K562 (cell line): ENCODE data around the gene ZNF2.

Experiments used
- AFF4 ChIP-seq: sonication (generic); formaldehyde crosslinking; IDR thresholded peaks from 2 replicates; pipeline ENCODE4 v1.8.0; 2023; ENCODE audit warnings: mild to moderate bottlenecking, missing genetic modification reagents
- CBX5 ChIP-seq: IDR thresholded peaks from 2 replicates; pipeline ENCODE4 v1.6.1; 2014; ENCODE audit warnings: low read depth, borderline replicate concordance
- EZH2 ChIP-seq: IDR thresholded peaks from 2 replicates; pipeline ENCODE4 v1.6.1; 2012; ENCODE audit warnings: low read depth, mild to moderate bottlenecking, inconsistent platforms, low read length, borderline replicate concordance
- JUND ChIP-seq, 2 experiments: IDR thresholded peaks; 2 replicates in 1 of 2; 3 replicates in 1 of 2; pipeline ENCODE4 v1.6.1; 2011; ENCODE audit warnings: borderline replicate concordance in 2 of 2, low read depth in 2 of 2, low read length in 2 of 2, improper control_type of control experiment in 1 of 2, missing biosample characterization in 1 of 2, missing genetic modification characterization in 1 of 2, missing genetic modification reagents in 1 of 2
- NFE2L1 ChIP-seq: fragments of 450-650 bp; IDR thresholded peaks from 2 replicates; pipeline ENCODE4 v1.6.1; 2016; ENCODE audit warnings: missing genetic modification characterization, low read depth, mild to moderate bottlenecking, missing compliant biosample characterization, moderate library complexity, borderline replicate concordance
- PHTF2 ChIP-seq: fragments of 250-450 bp; sonication (Bioruptor Pico); IDR thresholded peaks from 2 replicates; pipeline ENCODE4 v1.5.0; 2021; ENCODE audit warnings: mild to moderate bottlenecking
- POLR2A ChIP-seq: fragments of 450-650 bp; conservative IDR thresholded peaks from 2 replicates; pipeline ENCODE4 v1.6.1; 2016
- POLR2AphosphoS5 ChIP-seq: IDR thresholded peaks from 2 replicates; pipeline ENCODE4 v1.6.1; 2011; ENCODE audit warnings: mild to moderate bottlenecking, low read depth, low read length, moderate library complexity; ENCODE audit not compliant: control insufficient read depth, insufficient read depth
- TAF1 ChIP-seq: IDR thresholded peaks from 2 replicates; pipeline ENCODE4 v1.6.1; 2011; ENCODE audit warnings: mild to moderate bottlenecking, low read length, moderate library complexity; ENCODE audit not compliant: insufficient read depth, control insufficient read depth, severe bottlenecking; ENCODE audit errors: extremely low read depth
- ZNF584 ChIP-seq: fragments of 200-800 bp; sonication (Bioruptor generic); IDR thresholded peaks from 2 replicates; pipeline ENCODE4 v1.6.1; 2016; ENCODE audit warnings: low read depth, mild to moderate bottlenecking, missing genetic modification characterization, missing compliant biosample characterization
- ZNF644 ChIP-seq: fragments of 200-800 bp; sonication (Bioruptor generic); IDR thresholded peaks from 2 replicates; pipeline ENCODE4 v1.6.1; 2016; ENCODE audit warnings: low read depth, missing genetic modification characterization, missing compliant biosample characterization
- ZNF77 ChIP-seq: fragments of 250-450 bp; sonication (Bioruptor Pico); IDR thresholded peaks from 2 replicates; pipeline ENCODE4 v1.5.0; 2020

- TF ChIP-seq CBX5 (no peak), TAF1 (no peak), EZH2 (no peak), AFF4 (CRISPR knock-in tag) (no peak), PHTF2 (CRISPR knock-in tag) (no peak), ZNF584 (no peak), POLR2AphosphoS5 (no peak), ZNF77 (CRISPR knock-in tag) (no peak), NFE2L1 (tag) (no peak), POLR2A (no peak), ZNF644 (tag) (no peak), JUND (IDR thresholded peaks at IDR 0.05; ENCODE audit: borderline replicate concordance, low read depth, low read length) (no peak), JUND (tag; IDR thresholded peaks at IDR 0.05; ENCODE audit: borderline replicate concordance, low read depth, low read length) (no peak)
These were observed 605 bp downstream of the ZNF2 start for GRCh38 chr2:95166065-95166763.
